H1 (cell line): ENCODE measurements around the gene RNF141.

Experiments used
- BACH1 ChIP-seq: IDR thresholded peaks from 2 replicates; pipeline ENCODE4 v1.6.1; 2012; ENCODE audit warnings: low read length, improper control_type of control experiment
- CTCF ChIP-seq, 3 experiments: IDR thresholded peaks; 1 replicate in 2 of 3; 2 replicates in 1 of 3; pipeline versions ENCODE4 v1.5.1 to v1.6.1; 2011; ENCODE audit warnings: low read length in 3 of 3, mild to moderate bottlenecking in 3 of 3, inconsistent platforms in 2 of 3, low read depth in 1 of 3, moderate library complexity in 1 of 3; ENCODE audit not compliant: insufficient read depth in 1 of 3; ENCODE audit errors: control extremely low read depth in 1 of 3
- HDAC6 ChIP-seq: IDR thresholded peaks from one replicate; pipeline ENCODE4 v1.7.1; 2012; ENCODE audit warnings: low read depth, mild to moderate bottlenecking, inconsistent platforms, low read length, moderate library complexity
- MAX ChIP-seq: IDR thresholded peaks from 2 replicates; pipeline ENCODE4 v1.6.1; 2012; ENCODE audit warnings: inconsistent platforms
- POLR2A ChIP-seq, 2 experiments: IDR thresholded peaks; 1 replicate in 1 of 2; 2 replicates in 1 of 2; pipeline ENCODE4 v1.6.1; 2011; ENCODE audit warnings: low read depth in 2 of 2, low read length in 2 of 2, mild to moderate bottlenecking in 2 of 2; ENCODE audit errors: control extremely low read depth in 1 of 2
- RFX5 ChIP-seq: IDR thresholded peaks from 2 replicates; pipeline ENCODE4 v1.6.1; 2011; ENCODE audit warnings: low read depth, low read length, improper control_type of control experiment, borderline replicate concordance
- SP1 ChIP-seq: IDR thresholded peaks from 2 replicates; pipeline ENCODE4 v1.6.1; 2011; ENCODE audit warnings: low read depth, low read length
- SUZ12 ChIP-seq: fragments of 200-600 bp; sonication (generic); IDR thresholded peaks from 2 replicates; pipeline ENCODE4 v1.6.1; 2012; ENCODE audit warnings: mild to moderate bottlenecking, inconsistent platforms, low read length, moderate library complexity, mixed read lengths
- ZNF274 ChIP-seq: IDR thresholded peaks from 2 replicates; pipeline ENCODE4 v1.7.0; 2012; ENCODE audit warnings: low read length, borderline replicate concordance; ENCODE audit errors: extremely low read depth

GRCh38 chr11:10580623-10581022, 39.6 kb upstream of the RNF141 start:
- TF ChIP-seq ZNF274 (no peak), CTCF (IDR thresholded peaks at IDR 0.05; ENCODE audit: control extremely low read depth in 1 of 3, insufficient read depth in 1 of 3, low read depth in 1 of 3, low read length in 3 of 3) (no peak), POLR2A (IDR thresholded peaks at IDR 0.05; ENCODE audit: control extremely low read depth in 1 of 2, low read depth in 2 of 2, low read length in 2 of 2) (no peak), RFX5 (no peak), HDAC6 (no peak), MAX (no peak), SUZ12 (no peak), SP1 (no peak), BACH1 (no peak)
